Mesenchymal stem cell (in vitro differentiated cells and primary cell): ENCODE data around the gene RAD21L1.
A peak's percentile ranks its signal among the peaks of the same experiment; 100 is the strongest.

Experiments used
- DNase-seq: peaks from one replicate; pipeline ENCODE4 v3.0.0-alpha.2; 2013
- H2AFZ ChIP-seq: one replicate; pipeline ENCODE4 v1.6.1; 2013; ENCODE audit warnings: low read depth, mild to moderate bottlenecking, control low read depth, inconsistent platforms, low read length, moderate library complexity
- H2AK5ac ChIP-seq: 2 replicates; pipeline ENCODE4 v1.6.1; 2013; ENCODE audit warnings: low read length, moderate library complexity, mild to moderate bottlenecking, inconsistent platforms; ENCODE audit not compliant: severe bottlenecking
- H2BK120ac ChIP-seq: one replicate; pipeline ENCODE4 v1.6.1; 2013; ENCODE audit warnings: low read depth, mild to moderate bottlenecking, inconsistent platforms, low read length, moderate library complexity
- H2BK12ac ChIP-seq, 2 experiments: one replicate each; pipeline ENCODE4 v1.6.1; 2013; ENCODE audit warnings: inconsistent platforms in 2 of 2, low read length in 2 of 2, mild to moderate bottlenecking in 2 of 2, moderate library complexity in 2 of 2, control low read depth in 1 of 2
- H2BK15ac ChIP-seq: one replicate; pipeline ENCODE4 v1.6.1; 2013; ENCODE audit warnings: mild to moderate bottlenecking, low read depth, inconsistent platforms; ENCODE audit not compliant: poor library complexity, severe bottlenecking
- H2BK5ac ChIP-seq: 2 replicates; pipeline ENCODE4 v1.6.1; 2013; ENCODE audit warnings: low read depth, mild to moderate bottlenecking, low read length, control low read depth, inconsistent platforms; ENCODE audit not compliant: poor library complexity, severe bottlenecking
- H3K14ac ChIP-seq, 2 experiments: one replicate each; pipeline ENCODE4 v1.6.1; 2013; ENCODE audit warnings: inconsistent platforms in 2 of 2, low read length in 2 of 2, control low read depth in 1 of 2, mild to moderate bottlenecking in 1 of 2, moderate library complexity in 1 of 2
- H3K18ac ChIP-seq, 2 experiments: one replicate each; pipeline ENCODE4 v1.6.1; 2013; ENCODE audit warnings: inconsistent platforms in 2 of 2, low read length in 2 of 2, control low read depth in 1 of 2, low read depth in 1 of 2, mild to moderate bottlenecking in 1 of 2
- H3K23ac ChIP-seq, 2 experiments: one replicate each; pipeline ENCODE4 v1.6.1; 2013; ENCODE audit warnings: inconsistent platforms in 2 of 2, low read length in 2 of 2, mild to moderate bottlenecking in 2 of 2, moderate library complexity in 2 of 2, control low read depth in 1 of 2
- H3K27ac ChIP-seq: 2 replicates; pipeline ENCODE4 v1.5.1; 2013; ENCODE audit warnings: mild to moderate bottlenecking, moderate library complexity, low read length, control low read depth, inconsistent platforms; ENCODE audit not compliant: poor library complexity, severe bottlenecking
- H3K27me3 ChIP-seq, 2 experiments: 2 replicates each; pipeline versions ENCODE4 v1.6.1 to v1.7.0; 2013; ENCODE audit warnings: low read length in 2 of 2, mild to moderate bottlenecking in 2 of 2, moderate library complexity in 2 of 2, control low read depth in 1 of 2, inconsistent platforms in 1 of 2; ENCODE audit not compliant: control insufficient read depth in 1 of 2, insufficient read depth in 1 of 2
- H3K36me3 ChIP-seq, 2 experiments: 2 replicates each; pipeline versions ENCODE4 v1.6.1 to v1.7.0; 2013; ENCODE audit warnings: low read length in 2 of 2, control low read depth in 1 of 2, inconsistent platforms in 1 of 2, low read depth in 1 of 2, mild to moderate bottlenecking in 1 of 2; ENCODE audit not compliant: insufficient read depth in 2 of 2, control insufficient read depth in 1 of 2
- H3K4ac ChIP-seq, 2 experiments: one replicate each; pipeline ENCODE4 v1.6.1; 2013; ENCODE audit warnings: inconsistent platforms in 2 of 2, low read length in 2 of 2, mild to moderate bottlenecking in 2 of 2, moderate library complexity in 2 of 2, control low read depth in 1 of 2, low read depth in 1 of 2
- H3K4me1 ChIP-seq: 2 replicates; pipeline ENCODE4 v1.6.1; 2013; ENCODE audit warnings: low read depth, low read length, control low read depth; ENCODE audit not compliant: control insufficient read depth, insufficient read depth
- H3K4me2 ChIP-seq: 2 replicates; pipeline ENCODE4 v1.6.1; 2013; ENCODE audit warnings: low read length, mild to moderate bottlenecking, inconsistent platforms; ENCODE audit not compliant: poor library complexity, severe bottlenecking
- H3K4me3 ChIP-seq, 2 experiments: 2 replicates each; pipeline versions ENCODE4 v1.5.1 to v1.7.0; 2013; ENCODE audit warnings: low read length in 2 of 2, mild to moderate bottlenecking in 2 of 2, control low read depth in 1 of 2, low read depth in 1 of 2; ENCODE audit not compliant: insufficient read depth in 1 of 2
- H3K79me1 ChIP-seq: replicated peaks from 2 replicates; pipeline ENCODE4 v1.6.1; 2013; ENCODE audit warnings: mild to moderate bottlenecking, control low read depth, low read length, inconsistent platforms; ENCODE audit not compliant: poor library complexity, severe bottlenecking
- H3K9ac ChIP-seq: 2 replicates; pipeline ENCODE4 v1.7.0; 2013; ENCODE audit warnings: mild to moderate bottlenecking, low read length, moderate library complexity
- H3K9me3 ChIP-seq: 2 replicates; pipeline ENCODE4 v1.7.0; 2013; ENCODE audit warnings: mild to moderate bottlenecking, low read length; ENCODE audit not compliant: control insufficient read depth
- H4K8ac ChIP-seq: one replicate; pipeline ENCODE4 v1.6.1; 2013; ENCODE audit warnings: inconsistent platforms, mild to moderate bottlenecking, low read length, moderate library complexity
- H4K91ac ChIP-seq: one replicate; pipeline ENCODE4 v1.6.1; 2013; ENCODE audit warnings: mild to moderate bottlenecking, low read length, inconsistent platforms
- WGBS: methylation state at CpG from one replicate; pipeline ENCODE4 v1.1.7; 2013; ENCODE audit warnings: mixed read lengths; 5-methylcytosine and 5-hydroxymethylcytosine counted together

RAD21L1 gene

DNA sequence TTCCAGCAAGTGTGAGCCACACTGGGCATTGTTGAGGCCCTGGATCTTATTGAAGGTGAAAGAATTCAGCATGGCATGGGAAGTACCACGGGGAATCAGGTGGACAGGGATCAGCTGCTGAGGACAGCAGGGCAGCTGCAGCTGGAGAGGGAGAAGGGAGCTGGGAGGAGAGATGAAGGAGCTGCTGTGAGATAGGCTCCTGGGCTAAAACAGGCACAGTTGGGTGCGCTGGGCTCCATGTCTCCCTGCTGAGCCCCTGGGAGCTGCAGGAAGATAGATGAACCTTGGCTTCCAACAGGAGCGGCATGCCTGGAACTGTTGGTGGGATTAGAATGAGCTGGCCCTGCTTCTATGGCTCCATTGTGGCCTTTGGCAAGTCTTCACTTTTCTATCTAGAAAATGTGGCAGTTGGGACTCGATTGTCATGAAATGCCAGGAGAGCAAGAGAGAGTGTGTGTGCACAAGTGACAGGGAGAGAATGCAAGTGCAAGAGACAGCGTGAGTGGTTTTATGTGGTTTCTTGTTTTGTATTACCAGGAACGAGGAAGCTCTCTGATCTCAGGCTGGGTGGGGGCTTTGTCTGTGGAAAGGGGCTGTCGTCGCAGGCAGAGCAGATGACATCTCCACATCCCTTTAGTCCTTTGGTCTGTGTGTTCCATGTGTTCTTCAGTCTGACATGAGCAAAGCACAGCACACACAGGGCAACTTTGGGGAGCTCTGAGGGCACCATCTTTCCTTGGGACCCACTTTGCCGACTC, 60.6 kb downstream of the RAD21L1 start:
- Histone ChIP-seq H2AK5ac (no peak overlapping the region), H2BK5ac (no peak overlapping the region)
- WGBS = 95% methylated on average over 9 of the region's 9 CpGs

DNA sequence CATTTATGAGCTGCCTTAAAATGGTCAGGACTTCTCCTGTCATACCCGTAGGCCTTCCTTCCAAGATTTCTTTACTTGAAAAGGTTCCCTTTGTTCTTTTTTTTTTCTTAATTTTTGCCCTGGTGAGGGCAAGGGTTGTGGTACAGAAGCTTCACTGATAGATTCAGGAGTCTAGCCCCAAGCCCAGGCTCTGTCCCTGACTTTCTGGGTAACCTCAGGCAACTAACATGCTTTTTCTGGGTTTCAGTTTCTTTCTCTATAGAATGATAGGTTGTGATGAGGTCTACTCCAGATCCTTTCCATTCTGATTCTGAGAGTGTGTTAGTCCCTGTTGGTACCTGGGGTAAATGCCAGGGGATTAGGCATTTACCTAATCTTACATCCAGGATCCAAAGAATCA, 61.5 kb downstream of the RAD21L1 start:
- DNase-seq = no peak
- Histone ChIP-seq H3K9me3 (no peaks in the 10 kb centered on the region), H2AK5ac (no peak overlapping the region), H3K4ac (no peak overlapping the region), H4K8ac (no peak overlapping the region), H2BK12ac (no peak overlapping the region), H3K18ac (no peak overlapping the region), H3K9ac (no peak overlapping the region), H2BK120ac (no peak overlapping the region), H3K79me1 (peaks cover 24% of the 10 kb centered on the region), H3K36me3 (peaks cover 0 to 19% of the 10 kb centered on the region in 2 experiments), H4K91ac (no peak overlapping the region), H3K27me3 (no peaks in the 10 kb centered on the region), H3K14ac (no peak overlapping the region), H3K4me3 (no peak overlapping the region), H2AFZ (no peak overlapping the region), H2BK5ac (no peak overlapping the region), H3K4me1 (peaks cover 7% of the 10 kb centered on the region), H3K23ac (no peak overlapping the region), H3K4me2 (no peak overlapping the region), H2BK15ac (no peak overlapping the region), H3K27ac (no peak overlapping the region)
- no CpG with 5 or more reads among the region's 1 CpG for WGBS

More for the DNA sequence above, 60.6 kb downstream of the RAD21L1 start:
- Histone ChIP-seq H3K18ac (no peak overlapping the region), H3K27ac (no peak overlapping the region), H4K91ac (peak overlapping the region; percentile 70), H2AFZ (no peak overlapping the region), H3K27me3 (no peaks in the 10 kb centered on the region), H3K9me3 (no peaks in the 10 kb centered on the region), H3K9ac (no peak overlapping the region), H2BK120ac (no peak overlapping the region), H3K36me3 (peaks cover 1 to 23% of the 10 kb centered on the region in 2 experiments), H3K23ac (no peak overlapping the region), H3K79me1 (peaks cover 25% of the 10 kb centered on the region), H3K4ac (no peak overlapping the region), H2BK15ac (no peak overlapping the region), H4K8ac (no peak overlapping the region), H2BK12ac (no peak overlapping the region), H3K14ac (no peak overlapping the region), H3K4me3 (no peak overlapping the region), H3K4me2 (no peak overlapping the region), H3K4me1 (peaks cover 8% of the 10 kb centered on the region)
- DNase-seq = no peak

DNA sequence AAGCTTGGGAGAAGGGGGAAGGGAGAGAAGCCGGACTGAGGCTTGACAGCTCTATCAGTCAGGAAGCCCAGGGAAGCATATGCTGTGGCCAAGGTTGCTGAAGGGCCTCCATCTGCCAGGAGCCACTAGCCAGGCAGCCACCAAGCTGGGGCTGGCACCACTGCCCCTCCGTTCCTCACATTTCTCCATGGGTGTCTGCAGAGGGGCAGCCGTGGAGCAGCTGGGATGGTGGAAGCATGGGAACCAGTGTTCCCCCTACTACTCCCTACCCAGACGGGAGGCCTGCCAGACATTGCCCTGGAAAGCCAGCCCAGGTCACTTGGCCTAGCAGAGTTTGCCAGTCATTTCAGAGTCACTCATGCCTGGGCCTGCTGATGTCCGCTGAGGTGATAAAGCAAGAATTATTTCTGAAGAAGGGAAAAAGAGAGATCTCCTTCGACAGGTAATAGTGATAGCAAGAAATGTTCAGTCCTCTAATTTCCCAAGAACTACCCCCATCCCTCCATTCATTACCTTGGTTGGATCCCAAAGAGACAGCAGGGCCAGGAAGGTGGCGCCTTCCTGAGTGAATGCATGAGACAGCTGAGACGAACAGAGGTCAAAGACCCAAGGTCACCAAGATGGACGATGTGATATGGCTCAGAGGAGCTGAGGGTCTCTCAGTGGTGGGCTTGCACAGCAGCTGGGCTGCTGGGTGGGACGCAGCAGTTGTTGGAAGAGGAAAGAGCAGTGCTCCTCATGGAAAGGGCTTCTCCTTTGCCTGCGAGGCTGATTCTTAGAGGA, 62.1 kb downstream of the RAD21L1 start:
- Histone ChIP-seq H3K14ac (no peak overlapping the region), H3K9me3 (no peaks in the 10 kb centered on the region), H3K23ac (no peak overlapping the region), H2AFZ (no peak overlapping the region), H2AK5ac (no peak overlapping the region), H4K8ac (no peak overlapping the region), H3K27me3 (no peaks in the 10 kb centered on the region), H3K4ac (no peak overlapping the region), H3K4me1 (peaks cover 7% of the 10 kb centered on the region), H3K27ac (no peak overlapping the region), H4K91ac (no peak overlapping the region), H3K79me1 (peaks cover 25% of the 10 kb centered on the region), H3K4me3 (no peak overlapping the region), H2BK12ac (no peak overlapping the region), H3K18ac (no peak overlapping the region), H3K36me3 (peaks cover 0 to 17% of the 10 kb centered on the region in 2 experiments), H2BK15ac (no peak overlapping the region), H2BK120ac (no peak overlapping the region), H3K4me2 (no peak overlapping the region), H3K9ac (no peak overlapping the region), H2BK5ac (no peak overlapping the region)
- DNase-seq = no peak
- WGBS = 94% methylated on average over 9 of the region's 11 CpGs

DNA sequence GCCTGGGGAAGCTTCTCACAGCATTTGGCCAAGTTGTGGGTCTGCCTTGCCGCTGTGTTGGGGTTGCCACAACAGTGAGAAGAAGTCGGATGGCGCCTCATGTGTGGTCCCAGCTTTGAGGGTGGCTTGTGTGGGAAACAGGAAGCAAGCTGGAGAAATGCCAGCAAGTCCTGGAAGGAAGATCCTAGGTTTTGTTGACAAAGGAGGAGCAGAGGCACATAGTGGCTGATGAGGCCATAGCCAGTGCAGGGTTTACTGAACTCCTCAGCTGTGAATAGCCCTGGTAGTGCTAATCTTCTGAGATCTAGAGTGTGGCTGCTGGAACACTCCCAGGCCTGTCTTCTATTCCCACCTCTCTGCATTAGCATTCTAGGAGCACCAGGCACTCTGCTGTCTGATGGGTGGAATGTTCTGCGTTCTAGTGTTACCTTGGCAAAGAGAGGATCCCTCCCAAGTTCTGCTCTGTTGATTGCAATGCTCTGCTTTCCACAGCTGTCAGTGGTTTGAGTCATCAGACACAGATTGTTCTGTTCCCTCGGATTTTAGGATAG, 65.4 kb downstream of the RAD21L1 start:
- H3K27ac ChIP-seq = no peak overlapping the region
- DNase-seq = peak; percentile 60
- H3K9me3 ChIP-seq = no peaks in the 10 kb centered on the region
- peaks cover 4% of the 10 kb centered on the region for H3K4me1 ChIP-seq
- H3K79me1 ChIP-seq = peaks cover 45% of the 10 kb centered on the region
- H3K23ac ChIP-seq = no peak overlapping the region
- H3K4me2 ChIP-seq = no peak overlapping the region
- H2AFZ ChIP-seq = no peak overlapping the region
- H2BK5ac ChIP-seq = no peak overlapping the region
- H2AK5ac ChIP-seq = no peak overlapping the region
- no peak overlapping the region for H3K4me3 ChIP-seq
- H3K18ac ChIP-seq = peak overlapping the region in 1 of 2 experiments; percentile 48
- H4K8ac ChIP-seq = peak overlapping the region; percentile 24
- H2BK15ac ChIP-seq = no peak overlapping the region
- no peak overlapping the region for H3K9ac ChIP-seq
- 68% methylated on average over 5 of the region's 5 CpGs for WGBS
- H4K91ac ChIP-seq = peak overlapping the region; percentile 47
- no peaks in the 10 kb centered on the region for H3K27me3 ChIP-seq
- peak overlapping the region in 1 of 2 experiments; percentile 25 for H3K4ac ChIP-seq
- H2BK12ac ChIP-seq = peak overlapping the region in 1 of 2 experiments; percentile 23
- no peak overlapping the region for H3K14ac ChIP-seq
- H3K36me3 ChIP-seq = peaks cover 0 to 38% of the 10 kb centered on the region in 2 experiments
- no peak overlapping the region for H2BK120ac ChIP-seq
